NCI-H1417 (cell line): ENCODE data around the gene LYSMD1.

Source experiments
- DNase-seq, 3 experiments: peaks; one replicate each; lab custom pipeline; 2025; lab: John Stamatoyannopoulos, UW

The LYSMD1 gene

GRCh38 chr1:151175863-151176262 is 10.2 kb upstream of the LYSMD1 start, which contains the start of gene TMOD4:
Gene TMOD4, minus strand, starts transcription at chr1:151175981. Its CDS starts 1,106 bp downstream, at chr1:151174875.
- no peak for DNase-seq

DNA sequence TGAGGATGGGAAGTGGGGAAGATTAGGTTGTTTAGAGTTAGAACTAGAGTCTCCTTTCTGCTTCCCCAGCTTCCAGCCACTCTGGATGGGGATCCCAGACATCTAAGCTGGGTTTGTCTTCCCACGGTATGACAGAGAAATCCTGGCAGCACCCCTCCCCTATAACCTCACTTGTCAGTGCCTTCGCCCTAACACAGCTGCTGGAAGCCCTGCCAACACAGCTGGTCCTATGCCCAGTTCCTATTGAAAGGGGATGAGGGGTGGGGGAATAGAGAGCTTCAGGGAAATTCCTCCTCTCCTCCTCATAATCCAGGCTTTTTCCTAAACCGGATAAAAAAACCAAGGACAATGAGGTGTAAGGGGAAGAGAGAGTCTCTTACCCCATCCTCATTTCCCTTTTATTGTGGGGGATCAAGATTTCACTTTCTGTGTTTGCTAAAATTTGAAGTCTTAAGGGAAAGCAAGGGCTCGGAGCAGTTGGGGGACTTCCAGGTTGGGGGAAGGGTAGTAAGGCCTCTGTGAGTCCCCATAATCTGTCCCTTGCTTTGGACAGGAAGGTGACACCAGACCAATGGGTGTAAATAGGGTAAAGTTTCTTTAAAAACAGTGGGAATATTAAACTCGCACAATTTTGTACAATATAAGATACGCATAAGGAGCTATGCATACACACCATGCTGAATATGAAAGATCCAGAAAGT is 9.5 kb upstream of the LYSMD1 start:
- no peak for DNase-seq

- DNase-seq, result no peak
These were observed 5.5 kb upstream of the LYSMD1 start for GRCh38 chr1:151171190-151171589.

DNA sequence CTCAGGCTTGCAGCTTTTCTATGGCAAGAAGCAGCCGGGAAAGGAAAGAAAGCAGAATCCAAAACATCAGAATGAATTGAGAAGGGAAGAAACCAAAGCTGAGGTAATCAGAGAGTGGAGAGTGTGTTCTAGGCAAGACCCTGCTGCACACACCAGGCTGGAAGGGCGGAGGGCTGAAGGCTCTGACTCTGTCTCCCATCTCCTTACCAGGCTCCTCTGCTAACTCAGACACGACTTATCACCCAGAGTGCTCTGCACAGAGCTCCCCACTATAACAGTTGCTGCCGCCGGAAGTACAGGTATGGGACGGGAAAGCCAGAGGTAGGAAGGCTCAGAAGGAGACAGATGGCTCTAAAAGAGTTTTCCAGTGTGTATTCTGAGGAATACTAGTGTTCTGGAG is 1.4 kb upstream of the LYSMD1 start:
- DNase-seq, result no peak

GRCh38 chr1:151166505-151166956 is 829 bp upstream of the LYSMD1 start:
- peak in 1 of 3 experiments; percentile 67 for DNase-seq

DNA sequence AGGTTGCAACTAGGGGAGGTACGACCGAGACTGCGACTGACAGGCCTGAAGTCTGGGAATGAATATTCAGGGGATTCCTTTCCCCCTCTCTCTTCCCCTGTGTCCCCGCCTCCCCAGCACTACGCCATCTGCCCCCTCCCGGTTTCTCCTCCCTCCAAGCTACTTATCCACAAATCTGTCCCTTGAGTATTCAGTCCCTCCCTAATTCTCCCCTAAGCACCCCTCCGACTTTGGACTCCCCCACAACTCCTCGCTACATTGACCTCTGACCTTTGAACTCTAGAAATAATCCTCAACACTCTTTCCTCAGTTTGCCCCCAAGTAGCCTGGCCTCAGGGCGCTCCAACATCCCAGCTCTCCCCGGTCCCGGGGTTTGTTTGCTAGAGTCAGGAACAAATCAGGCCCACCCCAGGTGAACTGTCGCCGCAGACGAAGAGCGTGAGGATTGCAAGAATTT is 393 bp downstream of the LYSMD1 start:
- DNase-seq, result peak in 1 of 3 experiments; percentile 71

DNA sequence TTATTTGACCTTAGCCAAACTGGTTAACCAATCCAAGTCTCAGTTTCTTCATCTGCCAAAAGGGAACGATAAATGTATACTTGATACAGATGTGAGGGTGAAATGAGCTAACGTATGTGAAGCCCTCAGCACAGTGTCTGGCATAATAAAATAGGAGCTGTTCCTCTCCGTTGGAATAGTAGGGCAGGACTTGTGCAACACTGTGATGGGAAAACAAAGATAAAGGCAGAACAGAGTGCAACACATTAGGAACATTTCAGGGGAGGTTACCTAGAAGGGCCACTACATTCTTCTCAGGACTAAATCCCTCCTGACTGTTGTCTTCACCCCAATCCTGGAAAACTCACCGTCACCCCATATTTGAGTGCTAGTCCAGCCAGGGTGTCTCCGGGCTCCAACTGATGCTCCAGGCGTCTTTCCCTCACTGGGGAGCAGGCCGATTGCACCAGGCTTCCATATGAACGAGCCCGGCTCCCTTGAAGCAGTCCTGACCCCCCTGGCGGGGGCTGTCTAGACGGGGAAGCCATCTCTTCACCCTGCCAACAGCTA is 896 bp downstream of the LYSMD1 start:
- DNase-seq, result no peak

DNA sequence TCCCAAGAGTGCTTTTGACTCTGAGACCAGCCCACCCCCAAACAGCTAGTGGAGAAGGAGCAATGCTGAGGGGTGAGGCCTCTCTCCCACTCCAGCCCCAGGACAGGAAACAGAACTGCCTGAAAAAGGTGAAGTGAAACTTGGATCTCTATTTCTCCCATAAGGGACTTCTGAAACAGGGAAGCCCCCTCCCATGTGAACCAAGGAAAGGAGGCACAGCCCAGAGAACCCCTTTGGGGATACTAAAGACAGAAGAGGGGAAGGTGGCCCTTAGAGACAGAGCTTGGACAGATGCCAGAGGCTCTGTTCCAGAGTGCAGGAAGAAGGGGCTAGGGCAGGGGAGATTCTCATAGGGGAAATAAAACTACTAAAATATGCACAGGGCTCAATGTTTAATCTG is 6.3 kb downstream of the LYSMD1 start:
- DNase-seq, result no peak

- DNase-seq, result no peak
These were observed 6.9 kb downstream of the LYSMD1 start for GRCh38 chr1:151158751-151159251.

DNA sequence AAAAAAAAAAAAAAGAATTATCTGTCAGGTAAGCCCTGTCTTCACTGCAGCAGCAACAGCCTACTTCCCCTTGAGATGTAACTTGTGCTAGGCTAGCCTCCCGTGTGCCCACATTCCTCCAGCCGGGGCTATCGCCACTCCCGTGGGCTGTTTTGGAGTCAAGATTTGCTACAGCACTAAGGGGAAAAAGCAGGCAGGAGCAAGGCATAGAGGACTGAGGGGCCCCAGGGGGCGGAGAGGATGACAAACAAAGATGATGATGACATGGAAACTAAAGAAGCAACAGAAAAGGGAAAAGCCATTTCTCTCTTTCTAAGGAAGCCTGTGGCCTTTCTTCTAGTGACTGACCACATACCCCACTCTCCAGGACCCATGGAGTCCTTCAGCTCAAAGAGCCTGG is 7.4 kb downstream of the LYSMD1 start:
- DNase-seq, result no peak

- no peak for DNase-seq
These were observed 8.6 kb downstream of the LYSMD1 start for GRCh38 chr1:151157067-151157531.

- DNase-seq, result no peak
These were observed 9.2 kb downstream of the LYSMD1 start, which contains the start of gene TNFAIP8L2 for GRCh38 chr1:151156515-151156819. Gene TNFAIP8L2, plus strand, starts transcription at chr1:151156649. Its CDS starts 2,049 bp downstream, at chr1:151158698.

- no peak for DNase-seq
These were observed 18.0 kb downstream of the LYSMD1 start for GRCh38 chr1:151147665-151148064.

DNA sequence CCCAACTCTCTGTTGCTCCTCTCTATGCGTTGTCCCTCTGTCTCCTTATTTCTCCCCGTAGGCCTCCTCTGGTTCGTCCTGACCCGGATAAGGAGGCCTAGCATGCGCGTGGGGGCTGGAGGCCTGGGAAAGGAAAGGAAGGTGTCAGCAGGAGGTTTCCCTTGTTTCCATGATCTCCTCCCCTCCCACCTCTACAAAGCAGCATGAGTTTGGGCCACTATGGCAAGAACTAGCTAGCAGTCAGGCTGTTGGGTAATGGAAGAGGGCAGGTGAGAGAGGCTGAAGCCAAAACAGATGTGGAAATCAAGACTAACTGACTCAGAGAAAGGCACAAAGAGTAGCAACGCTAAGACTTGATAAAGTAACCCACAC is 18.6 kb downstream of the LYSMD1 start:
- no peak for DNase-seq

DNA sequence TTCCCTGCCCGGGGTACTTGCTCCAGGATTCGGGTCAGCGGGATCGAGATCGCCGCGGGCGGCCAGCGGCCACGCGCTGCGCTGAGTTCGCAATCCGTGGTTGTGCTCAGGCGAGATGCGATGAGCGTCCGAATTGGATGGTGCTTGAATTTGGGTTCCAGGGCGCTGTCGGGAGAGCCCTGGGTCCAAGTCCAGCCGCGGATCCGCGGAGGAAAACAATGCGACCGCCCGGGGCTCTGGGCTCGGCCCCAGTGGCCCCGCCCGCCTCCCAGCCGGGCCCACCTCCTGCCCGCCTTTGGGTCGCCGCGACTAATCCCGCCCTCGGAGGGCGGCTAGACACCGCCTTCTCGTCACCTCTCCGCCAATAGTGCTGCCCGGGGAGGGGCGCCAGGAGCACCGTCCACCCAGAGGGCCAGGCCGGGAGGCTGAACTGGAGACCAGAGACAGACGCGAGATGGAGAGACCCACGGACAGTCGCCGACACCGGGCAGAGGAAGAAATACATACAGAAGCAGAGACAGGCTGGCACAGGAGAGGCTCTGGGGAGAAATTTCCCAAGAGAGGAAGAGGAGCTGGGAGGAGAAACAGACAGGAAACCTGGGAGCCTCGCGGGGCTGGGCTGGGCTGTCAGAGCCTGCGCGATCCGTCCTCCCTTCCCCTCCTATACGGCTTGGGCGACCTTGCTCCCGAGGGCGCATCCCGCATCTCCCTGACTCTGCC is 19.1 kb downstream of the LYSMD1 start, which contains the start of gene SEMA6C:
Gene SEMA6C (minus strand): TSS at position 220 of the 720 bp plus-strand sequence. CDS start 4,010 bp downstream, outside the sequence.
- peak; percentile 94 to 99 (median 95) for DNase-seq

GRCh38 chr1:151146072-151146411 is 19.7 kb downstream of the LYSMD1 start:
- peak in 2 of 3 experiments; percentile 62 to 64 for DNase-seq

DNA sequence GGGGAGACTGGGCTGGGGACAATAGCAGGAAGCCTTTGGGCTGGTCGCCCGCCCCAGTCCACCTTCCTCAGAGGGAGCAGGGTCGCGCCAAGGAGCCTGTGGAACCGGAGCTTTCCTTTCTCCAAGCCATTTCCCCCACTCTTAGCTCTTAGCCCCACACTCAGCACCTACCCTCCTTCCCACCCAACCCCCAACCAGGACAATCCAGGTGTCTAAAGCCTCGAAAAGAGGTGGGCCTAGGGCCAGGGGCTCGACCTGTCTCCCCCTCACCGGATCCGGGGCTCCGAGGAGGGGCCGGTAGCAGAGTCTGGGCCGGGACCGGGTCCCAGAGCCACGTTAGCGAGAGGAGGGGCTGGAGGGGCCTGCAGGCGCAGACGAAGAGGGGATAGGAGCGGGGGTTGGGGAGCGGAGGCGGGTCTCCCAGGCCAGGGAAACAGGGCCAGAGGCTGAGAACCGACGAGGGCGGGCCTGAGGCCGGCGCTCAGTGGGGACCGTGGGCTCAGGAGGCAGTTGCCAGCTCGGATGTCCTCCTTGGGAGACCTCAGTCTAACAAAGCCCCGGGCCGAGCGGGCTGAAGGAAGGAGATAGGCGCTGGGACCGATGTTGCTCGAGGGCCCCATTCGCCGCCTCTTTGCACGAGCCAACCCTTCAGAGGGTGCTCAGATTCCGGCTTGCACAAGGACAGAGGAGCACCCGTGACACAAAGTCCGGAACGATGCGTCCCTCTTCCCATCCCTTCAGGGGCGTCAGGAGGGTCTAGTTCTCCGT is 20.2 kb downstream of the LYSMD1 start:
- peak in 2 of 3 experiments; percentile 36 to 64 for DNase-seq

DNA sequence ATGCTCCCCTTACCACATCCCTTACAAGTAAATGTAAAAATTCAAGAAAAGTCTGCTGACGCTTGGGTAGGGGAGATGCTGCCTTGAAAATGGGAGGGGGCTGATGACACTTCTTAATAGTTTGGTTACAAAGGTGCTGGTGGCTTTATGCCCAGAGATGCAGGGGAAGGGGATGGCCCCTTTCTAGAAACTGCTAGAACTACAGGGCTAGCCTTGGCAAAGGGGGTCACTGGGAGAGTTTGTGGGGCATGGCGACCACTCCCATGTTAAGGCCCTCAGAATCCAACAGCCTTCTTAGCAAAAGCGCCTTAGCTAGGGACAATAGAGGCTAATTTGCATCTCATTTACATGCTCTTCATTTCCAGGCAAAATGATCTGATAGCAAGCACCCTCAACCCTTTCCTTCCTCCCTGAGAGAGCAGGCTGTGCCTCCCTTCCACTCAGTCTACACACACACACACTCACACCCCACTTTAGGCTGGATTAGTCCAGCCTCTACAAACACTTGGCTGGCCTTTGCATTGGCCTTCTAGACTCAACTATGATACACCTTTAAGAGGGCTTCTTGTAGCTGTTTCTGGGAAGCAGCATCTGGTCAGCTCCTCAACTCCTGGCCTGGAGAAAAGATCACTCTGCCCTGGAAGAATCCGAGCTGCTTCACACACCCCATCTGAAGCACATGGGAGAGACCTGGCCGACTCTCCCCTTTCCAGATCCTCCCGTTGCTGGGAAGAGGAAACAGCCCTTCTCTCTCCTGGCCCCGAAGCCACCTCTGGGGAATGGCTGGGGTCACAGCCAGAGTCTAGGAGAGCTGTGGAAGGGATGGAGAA is 21.0 kb downstream of the LYSMD1 start:
- peak in 1 of 3 experiments; percentile 25 for DNase-seq

GRCh38 chr1:151143986-151144385 is 21.7 kb downstream of the LYSMD1 start:
- DNase-seq, result peak in 1 of 3 experiments; percentile 13

GRCh38 chr1:151143057-151143435 is 22.7 kb downstream of the LYSMD1 start:
- DNase-seq, result no peak
